ENCODE results near the gene YPEL2.

YPEL2 gene

GRCh38 chr17:59330053-59330942 is 1.2 kb upstream of the YPEL2 start:
- DNase-seq = no peak

GRCh38 chr17:59331929-59332748 is 684 bp downstream of the YPEL2 start:
- DNase-seq = no peak

GRCh38 chr17:59332749-59333377 is 1.4 kb downstream of the YPEL2 start:
- no peak for DNase-seq

- DNase-seq = no peak
Observed at GRCh38 chr17:59333836-59334235, 2.4 kb downstream of the YPEL2 start.

GRCh38 chr17:59335685-59336084 is 4.2 kb downstream of the YPEL2 start:
- DNase-seq = no peak

- no peak for DNase-seq
Observed at GRCh38 chr17:59337741-59338299, 6.4 kb downstream of the YPEL2 start.

- no peak for DNase-seq
Observed at GRCh38 chr17:59338498-59338897, 7.0 kb downstream of the YPEL2 start.

- no peak for DNase-seq
Observed at GRCh38 chr17:59341922-59342321, 10.5 kb downstream of the YPEL2 start.

- no peak for DNase-seq
Observed at GRCh38 chr17:59342681-59343131, 11.3 kb downstream of the YPEL2 start.

GRCh38 chr17:59345476-59345875 is 14.0 kb downstream of the YPEL2 start:
- no peak for DNase-seq

- DNase-seq = no peak
Observed at GRCh38 chr17:59346341-59346740, 14.9 kb downstream of the YPEL2 start.

GRCh38 chr17:59346876-59347407 is 15.5 kb downstream of the YPEL2 start:
- DNase-seq = no peak

GRCh38 chr17:59347975-59348391 is 16.5 kb downstream of the YPEL2 start:
- DNase-seq = no peak

- DNase-seq = no peak
Observed at GRCh38 chr17:59349178-59349577, 17.7 kb downstream of the YPEL2 start.

- no peak for DNase-seq
Observed at GRCh38 chr17:59353106-59353854, 21.8 kb downstream of the YPEL2 start.

- no peak for DNase-seq
Observed at GRCh38 chr17:59353936-59354755, 22.7 kb downstream of the YPEL2 start.

- DNase-seq = no peak
Observed at GRCh38 chr17:59355030-59355701, 23.7 kb downstream of the YPEL2 start.

- DNase-seq = no peak
Observed at GRCh38 chr17:59355702-59356325, 24.4 kb downstream of the YPEL2 start.

- DNase-seq = no peak
Observed at GRCh38 chr17:59356543-59357218, 25.2 kb downstream of the YPEL2 start.

Measured in NCI-H510A (cell line).